Hypothalamus (tissue), 51 donors: ENCODE results near the gene GALNTL6.

ENCODE experiments used
- DNase-seq, 51 donors: peaks; one replicate each; lab custom pipeline; 2025; lab: John Stamatoyannopoulos, UW

GALNTL6 gene

DNA sequence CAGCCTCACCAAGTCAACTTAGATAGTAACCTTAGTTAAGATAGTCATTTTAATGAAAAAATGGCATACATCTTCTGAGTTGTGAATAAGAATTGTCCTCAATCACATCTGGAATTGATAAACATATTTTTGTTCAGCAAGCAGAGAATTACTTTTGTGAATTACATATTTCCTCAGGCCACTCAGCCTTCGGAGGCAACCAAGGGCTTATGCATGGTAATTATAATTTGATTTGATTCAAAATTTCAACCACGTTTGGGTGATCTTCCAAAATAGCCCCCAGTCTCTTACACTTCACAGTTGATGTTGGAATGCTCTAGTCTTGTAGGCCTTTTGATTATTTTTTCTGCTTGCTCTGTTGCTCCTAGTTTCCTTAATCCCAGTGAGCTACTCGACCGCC is 63.4 kb downstream of the GALNTL6 start:
- DNase-seq = no peak

DNA sequence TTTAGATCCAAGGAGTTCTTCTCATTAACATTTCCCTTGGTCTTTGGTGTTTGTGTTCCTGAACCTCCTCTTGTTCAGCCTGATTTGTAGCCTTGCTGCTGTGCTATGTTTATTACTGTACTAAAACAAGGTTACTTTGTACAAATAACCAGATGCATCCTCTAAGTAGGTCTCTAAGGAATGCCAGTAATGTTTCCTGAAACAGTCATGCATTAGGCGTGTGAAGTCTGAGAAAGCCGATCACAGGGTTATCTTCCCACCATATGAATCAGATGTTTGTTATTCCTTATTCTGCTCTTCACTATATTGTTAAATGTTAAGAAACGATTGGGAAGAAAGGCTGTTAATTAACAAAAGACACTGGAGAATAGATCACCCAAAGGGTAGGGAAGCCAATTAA is 66.9 kb downstream of the GALNTL6 start:
- DNase-seq = no peak

DNA sequence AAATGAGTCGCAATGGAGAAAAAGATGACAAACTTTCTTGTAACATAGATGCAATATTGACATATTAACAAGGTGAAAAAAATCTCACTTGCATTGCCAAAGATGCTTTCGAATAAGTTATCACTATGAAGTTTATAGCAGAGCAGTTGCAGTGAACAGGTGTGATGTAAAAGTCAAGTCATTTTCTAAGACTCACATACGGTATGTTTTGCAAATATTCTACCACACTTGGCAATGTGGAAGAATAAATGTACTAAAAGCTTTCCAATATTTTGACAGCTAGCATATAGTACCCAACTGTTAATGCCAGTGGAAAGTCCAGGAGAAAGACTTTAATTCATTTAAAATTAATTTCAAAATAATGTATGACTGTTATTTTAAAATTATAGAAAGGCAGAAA is 76.5 kb downstream of the GALNTL6 start:
- no peak for DNase-seq

DNA sequence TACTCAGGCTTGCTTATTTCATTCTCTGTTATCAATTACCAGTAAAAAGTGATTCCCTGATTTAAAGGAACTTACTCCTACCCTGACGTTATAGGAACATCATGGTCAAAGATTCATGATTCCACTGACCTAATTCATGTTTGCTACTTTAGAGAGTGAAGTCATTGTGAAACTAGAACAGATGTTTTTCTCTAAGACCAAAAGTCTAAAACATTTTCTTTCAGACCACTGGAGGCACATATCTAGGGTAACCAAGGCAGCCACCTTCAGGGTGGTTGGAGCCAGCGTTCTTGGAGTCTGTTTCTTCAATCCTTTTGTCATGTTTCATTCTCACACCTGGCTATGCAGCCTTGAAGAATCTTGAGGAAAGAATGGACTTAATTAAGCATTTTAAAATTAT is 77.8 kb downstream of the GALNTL6 start:
- no peak for DNase-seq

DNA sequence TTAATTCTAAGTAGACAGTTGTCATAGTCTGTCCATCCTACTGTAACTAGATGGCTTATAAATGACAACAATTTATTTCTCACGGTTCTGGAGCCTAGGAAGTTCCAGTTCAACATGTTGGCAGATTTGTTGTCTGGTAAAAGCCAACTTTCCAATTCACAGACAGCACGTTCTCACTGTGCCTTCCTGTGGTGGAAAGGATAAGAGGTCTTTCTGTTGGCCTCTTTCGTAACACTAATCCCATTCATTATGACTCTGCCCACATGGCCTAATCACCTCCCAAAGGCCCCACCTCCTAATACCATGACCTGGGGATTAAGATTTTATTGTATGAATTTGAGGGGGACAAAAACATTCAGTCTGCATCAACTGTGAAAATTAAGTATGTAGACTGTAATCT is 83.2 kb downstream of the GALNTL6 start:
- DNase-seq = no peak

DNA sequence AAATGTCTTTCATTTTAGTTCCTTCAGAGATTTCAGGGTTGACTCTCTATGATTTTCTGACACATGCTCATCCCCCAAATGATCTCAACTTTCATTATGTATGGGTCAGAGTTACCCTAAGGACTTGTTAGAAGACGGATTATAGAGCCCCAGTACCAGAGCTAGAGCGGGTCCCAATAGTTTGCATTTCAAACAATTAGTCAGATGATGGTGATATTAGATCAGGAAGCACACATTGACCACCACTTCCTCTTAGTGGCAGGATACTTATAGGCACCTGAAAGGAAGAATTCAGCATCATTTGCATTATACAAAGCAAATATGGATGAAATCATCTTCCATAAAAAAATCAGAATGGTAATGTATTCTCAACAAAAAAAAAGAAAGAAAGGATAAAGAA is 106.1 kb downstream of the GALNTL6 start:
- DNase-seq = no peak

DNA sequence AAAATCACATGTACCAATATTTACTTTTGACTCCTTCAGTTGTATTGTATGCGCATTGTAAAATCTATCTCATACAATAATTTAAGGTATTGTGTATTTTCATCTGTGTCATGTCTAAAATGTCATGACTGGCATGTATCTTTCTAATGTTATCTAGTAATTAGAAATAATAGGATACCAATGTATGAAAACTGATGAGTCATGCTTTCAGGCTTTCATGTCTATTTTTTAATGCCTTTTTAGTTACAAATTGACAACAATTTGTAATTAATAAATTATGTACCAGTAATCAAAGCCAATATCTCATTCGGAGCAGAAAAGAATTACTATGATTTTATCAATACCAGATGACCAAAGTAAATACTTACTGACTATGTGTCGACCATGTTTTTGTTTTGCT is 107.7 kb downstream of the GALNTL6 start:
- DNase-seq = no peak

DNA sequence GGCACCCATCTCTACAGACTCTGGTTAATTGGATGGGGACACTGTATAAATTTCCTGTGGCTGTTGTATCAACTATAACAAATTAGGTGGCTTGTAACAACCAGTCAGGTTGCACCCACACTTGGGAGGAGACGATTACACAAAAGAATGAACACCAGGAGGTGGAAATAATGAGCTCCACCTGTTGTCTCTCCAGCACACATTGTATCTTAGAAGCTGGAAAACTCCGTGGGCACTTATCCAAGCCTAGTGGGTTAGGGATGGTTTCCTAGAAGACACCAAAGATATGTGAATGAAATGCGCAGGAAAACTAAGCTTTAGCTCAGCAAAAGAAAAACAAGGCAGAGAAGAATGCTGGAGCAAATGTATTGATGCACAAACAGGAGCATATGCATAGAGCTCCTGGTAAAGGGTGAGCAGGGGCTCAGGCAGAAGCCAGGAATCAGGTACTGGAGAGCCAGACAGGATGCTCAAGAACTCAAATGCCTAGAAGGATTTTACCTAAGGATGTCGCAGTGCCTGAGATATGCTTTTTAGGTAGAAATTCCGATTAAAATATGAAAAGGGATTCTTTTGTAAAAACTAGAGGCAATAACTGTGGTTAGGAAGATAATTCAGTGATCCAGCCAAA is 111.7 kb downstream of the GALNTL6 start:
- peak in 1 of 51 donors; percentile 26 for DNase-seq

DNA sequence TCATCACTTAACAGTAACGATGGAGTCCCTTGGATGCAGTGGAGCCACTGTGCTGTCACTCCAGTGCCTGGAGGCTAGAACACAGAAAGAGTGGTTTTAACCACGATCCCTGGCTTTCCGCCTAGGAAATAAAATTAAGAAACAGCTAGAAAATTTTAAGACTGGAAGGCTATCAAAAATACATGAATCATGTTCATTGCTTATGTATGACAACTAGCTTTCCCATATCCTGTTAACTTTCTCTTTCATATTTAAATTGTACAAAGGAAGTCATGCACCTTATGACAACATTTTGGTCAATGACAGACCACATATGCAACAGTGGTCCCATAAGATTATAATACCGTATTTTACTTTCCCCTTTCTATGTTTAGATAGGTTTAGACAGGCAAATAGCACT is 115.1 kb downstream of the GALNTL6 start:
- no peak for DNase-seq

DNA sequence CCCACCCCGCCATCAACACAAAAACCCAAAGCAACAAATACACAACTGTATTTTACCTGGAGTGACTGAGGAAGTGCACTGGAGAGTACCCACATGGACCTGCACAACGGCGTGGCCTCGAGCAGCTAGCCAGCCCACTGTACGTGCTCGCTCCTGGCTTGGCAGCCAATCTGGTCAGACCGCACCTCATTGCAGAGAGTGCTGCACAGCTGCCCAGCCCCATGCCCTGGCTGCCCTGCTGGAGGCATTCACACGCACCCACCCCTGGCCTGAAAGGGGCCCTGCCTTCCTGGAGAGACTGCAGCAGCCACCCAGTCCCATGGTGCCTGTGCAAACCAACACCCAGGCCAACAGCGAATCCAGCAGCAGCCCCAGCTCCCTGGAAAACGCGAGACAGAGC is 116.3 kb downstream of the GALNTL6 start:
- DNase-seq = no peak

DNA sequence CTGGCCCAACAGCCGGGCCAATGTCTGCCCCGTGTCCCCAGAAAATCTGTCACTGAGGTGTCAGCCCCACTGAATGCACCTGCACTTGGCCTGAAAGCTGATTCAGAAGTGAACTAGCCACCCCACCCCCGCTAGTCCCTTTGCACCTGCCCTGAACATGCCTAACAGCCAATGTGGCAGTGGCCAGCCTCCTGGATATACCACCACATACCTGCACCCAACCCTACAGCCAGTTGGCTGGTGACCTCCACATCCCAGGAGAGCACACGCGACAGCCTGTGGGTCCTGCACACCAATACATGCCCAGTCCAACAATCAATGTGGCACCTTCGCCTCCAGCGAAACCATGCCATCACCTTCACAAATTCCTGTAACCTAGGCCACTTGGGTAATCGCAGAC is 116.7 kb downstream of the GALNTL6 start:
- DNase-seq = no peak

DNA sequence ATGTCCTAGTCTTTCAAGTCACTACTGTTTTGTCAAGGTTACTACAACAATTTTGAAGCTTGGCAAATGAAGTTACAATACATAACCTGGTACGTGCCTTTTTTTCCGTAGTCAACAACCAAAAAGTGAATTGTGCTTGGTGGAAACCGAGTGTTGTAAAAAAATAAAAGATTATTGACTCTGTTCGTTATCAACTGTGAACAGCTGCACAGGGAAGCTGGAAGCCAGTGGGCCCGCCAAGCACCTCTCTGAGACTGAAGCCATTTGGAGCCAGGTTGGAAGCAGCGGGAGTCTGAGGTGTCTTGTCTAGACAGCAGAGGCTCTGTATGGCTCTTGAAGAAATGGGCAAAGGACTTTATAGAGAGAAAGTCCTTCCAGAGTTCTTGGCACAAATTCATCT is 119.0 kb downstream of the GALNTL6 start:
- no peak for DNase-seq

DNA sequence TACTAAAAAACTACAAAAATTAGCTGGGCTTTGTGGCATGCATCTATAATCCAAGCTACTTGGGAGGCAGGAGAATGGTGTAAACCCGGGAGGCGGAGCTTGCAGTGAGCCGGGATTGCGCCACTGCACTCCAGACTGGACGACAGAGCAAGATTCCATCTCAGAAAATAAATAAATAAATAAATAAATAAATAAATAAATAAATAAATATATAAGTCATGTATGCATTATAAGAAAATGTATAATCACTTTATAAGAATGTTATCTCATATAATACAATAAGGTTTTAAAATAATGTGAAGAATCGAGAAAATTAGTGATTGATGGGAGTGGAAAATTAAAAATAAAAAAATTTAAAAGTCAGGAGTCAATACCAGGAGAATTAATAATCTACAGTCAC is 127.5 kb downstream of the GALNTL6 start:
- DNase-seq = no peak

DNA sequence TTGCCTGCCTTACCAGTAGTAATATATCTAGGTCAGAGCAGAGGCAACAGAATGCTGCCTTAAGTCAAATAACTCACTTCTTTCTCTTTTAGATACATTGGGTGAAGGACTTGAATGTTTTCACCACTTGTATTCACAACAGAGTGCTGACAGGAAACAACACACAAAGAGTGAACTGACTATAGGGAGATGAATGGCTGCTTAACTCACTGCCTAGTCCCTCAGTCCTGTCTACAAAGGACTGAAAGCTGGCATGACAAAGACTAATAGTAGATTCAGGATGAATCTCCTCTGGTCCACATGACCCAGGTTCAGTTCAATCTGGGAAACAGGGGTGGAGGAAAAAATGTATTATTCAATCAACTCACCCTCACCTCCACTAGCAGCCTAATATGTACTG is 134.2 kb downstream of the GALNTL6 start:
- no peak for DNase-seq

DNA sequence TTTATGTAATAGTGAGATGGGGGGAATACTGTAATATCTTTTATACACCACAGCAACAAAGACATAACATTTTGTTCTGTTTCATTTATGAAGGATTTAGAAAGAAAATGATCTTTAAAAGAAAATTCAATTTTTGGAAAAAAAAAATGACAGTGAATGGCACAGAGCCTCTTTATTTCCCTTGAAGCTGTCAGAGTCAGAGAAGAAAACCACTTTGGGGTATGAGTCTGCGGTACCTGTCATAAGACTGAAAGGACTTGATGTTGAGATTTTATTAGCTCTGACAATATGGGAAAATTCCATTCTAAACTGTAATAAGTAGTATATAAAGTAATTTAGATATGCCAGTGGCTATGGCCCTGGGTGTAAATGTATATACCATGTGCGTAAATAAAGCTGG is 134.8 kb downstream of the GALNTL6 start:
- DNase-seq = no peak

DNA sequence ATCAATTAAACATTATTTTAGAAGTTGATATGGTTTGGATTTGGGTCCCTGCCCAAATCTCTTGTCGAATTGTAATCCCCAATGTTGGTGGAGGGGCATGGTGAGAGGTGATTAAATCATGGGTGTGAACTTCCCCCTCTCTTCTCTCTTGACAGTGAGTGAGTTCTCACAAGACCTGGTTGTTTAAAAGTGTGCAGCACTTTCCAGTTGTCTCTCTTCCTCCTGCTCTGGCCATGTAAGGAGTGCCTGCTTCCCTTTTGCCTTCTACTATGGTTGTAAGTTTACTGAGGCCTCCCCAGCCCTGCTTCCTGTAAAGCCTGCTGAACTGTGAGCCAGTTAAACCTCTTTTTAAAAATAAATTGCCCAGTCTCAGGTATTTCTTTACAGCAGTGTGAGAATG is 141.4 kb downstream of the GALNTL6 start:
- no peak for DNase-seq

DNA sequence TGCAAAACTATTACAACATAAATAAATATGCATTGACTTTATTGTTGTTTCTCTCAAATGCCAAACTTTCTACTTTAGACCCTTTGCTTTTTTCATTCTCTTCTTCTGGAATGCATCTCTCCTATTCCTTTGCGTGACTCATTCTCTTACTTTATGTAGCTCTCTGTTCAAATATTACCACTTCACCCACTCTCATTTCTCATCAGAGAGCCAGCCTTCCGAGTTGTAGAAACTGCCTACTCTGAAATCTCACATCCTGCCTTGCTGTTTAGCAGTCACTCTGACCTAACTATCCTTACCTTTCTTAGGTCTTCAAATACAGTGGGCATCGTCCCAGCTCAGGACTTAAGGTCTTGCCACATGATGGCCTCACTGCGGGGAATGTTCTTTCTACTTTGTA is 143.5 kb downstream of the GALNTL6 start:
- no peak for DNase-seq

DNA sequence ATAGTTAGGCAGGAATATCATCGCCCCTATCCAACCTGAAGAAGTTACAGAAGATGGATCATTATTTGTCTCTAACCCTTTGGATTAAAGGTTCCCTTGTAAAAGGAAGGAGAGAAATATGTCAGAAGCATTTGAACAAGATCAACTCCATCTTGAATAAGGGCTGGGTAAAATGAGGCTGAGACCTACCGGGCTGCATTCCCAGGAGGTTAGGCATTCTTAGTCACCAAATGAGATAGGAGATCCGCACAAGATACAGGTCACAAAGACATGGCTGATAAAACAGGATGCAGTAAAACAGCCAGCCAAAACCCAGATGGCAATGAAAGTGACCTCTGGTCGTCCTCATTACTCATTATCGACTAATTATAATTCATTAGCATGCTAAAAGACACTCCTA is 148.9 kb downstream of the GALNTL6 start:
- DNase-seq = no peak

DNA sequence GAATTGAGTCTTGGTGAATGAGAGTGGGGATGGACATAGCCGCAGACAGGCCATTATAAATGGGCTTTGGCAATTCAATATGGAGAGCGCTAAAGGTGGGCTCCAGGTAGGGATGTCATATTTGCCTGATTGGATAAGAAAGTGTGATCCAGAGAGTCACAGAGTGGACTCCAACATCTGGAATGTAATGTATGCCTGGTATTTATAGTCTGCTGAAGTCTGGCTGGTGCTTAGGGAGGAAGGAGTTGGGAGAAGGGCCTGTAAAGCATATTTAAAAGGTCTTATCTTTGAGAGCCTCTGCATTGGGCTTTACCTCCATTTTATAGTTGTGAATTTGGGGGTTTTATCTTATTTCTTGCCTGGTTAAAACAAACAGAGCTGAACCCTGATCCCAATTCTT is 153.2 kb downstream of the GALNTL6 start:
- no peak for DNase-seq

DNA sequence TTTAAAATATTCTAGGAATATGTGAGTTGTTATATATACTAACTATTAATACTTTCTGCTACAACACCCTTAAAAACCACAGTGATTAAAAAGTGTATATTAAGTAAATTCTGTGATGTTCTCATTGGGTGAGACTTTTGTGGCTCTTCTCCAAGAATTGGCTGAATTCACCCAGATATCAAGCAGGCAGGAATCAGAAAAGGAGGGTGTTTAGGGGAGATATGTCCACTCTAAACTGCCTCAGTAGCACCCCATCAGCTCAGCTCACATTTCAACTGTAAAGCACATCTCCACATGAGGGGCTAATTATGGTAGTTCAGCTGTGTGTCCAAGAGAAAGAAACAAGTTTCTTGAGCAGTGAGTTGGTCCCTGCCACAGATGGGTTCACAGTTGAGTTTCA is 165.0 kb downstream of the GALNTL6 start:
- DNase-seq = no peak

DNA sequence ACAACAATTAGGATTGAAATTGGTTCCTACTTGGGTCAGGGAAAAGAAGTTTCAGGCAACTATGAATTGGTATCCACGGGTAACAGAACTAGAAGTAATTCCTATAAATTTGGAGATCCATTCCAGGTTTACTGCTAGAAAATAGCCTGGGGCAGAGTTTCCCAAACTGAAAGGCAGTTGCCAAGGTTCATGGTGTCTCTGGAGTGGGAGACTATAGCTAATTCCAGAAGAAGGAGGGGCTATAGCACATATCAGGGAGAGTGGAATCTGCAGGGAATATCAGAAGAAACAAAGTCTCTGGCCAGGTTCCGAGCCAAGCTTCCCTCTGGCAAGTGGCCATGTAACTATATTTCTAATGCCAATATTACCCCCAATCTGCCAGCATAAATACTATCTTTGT is 166.3 kb downstream of the GALNTL6 start:
- no peak for DNase-seq

DNA sequence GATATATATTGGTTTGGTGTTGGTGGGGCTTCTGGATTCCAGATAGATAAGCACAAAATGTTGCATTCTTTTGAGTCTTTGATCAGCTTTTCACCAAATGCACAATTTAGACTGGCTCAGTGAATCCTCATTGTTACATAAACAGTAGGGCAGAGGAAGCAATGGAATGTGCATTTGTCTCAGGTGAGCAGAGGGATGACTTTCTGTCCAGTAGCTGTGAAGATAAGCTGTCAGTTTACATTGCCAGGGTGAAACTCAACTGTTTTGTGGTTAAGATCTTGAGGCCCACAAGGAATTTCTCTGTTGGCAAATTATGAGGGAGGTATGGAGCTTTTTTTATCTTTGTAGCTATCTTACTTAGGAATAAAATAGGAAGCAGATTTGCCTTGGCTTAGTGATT is 168.0 kb downstream of the GALNTL6 start:
- DNase-seq = no peak

DNA sequence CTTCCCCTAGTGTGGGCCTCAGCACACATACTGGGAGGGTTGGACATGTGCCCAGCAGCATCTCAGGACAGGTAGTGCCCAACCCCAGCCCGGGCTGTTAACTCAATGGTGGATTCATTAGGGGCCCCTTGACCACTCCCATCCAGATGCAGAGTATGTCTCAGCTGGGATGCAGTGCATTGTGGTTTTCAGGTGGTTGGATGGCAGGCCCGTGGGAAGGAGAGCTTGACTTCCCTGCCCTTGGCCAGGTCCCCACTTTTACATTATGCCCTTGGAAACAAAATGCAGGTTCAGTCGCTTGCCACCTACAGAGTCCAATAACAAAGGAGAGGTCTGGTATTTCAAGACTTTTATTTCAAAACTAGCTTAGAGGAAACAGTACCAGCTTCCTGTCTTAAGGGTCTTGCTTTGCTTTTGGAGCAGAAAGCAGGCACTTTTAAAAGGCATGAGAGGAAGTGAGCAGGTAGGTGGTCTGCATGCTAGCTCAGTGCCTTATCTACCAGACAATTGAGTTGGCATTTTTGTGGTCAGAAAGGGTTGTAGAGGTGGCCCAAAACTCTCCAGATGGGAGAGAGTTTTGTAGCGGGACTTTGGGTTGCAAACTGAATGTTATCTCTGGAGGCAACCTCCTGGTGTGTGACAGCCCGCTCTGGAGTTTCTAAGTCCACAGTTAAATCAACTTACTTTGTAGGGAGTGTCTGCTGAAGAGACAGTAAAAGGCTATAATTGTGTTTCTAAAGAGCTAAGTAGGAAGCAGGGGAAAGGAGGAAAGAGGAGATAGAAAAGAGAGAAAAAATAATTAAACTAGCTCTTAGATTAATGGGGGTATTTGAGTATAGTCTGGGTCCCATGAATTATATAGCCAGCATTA is 171.0 kb downstream of the GALNTL6 start:
- no peak for DNase-seq
